ENCODE measurements around the gene ZNF582.
"Not testable (repeated sequence)": the region's sequence is repeated elsewhere in the genome, so short reads cannot be mapped to it uniquely, and the experiment has no call there.

Gene ZNF582

GRCh38 chr19:56350416-56351045 is 42.8 kb downstream of the ZNF582 start:
- no peak for DNase-seq

- no peak for DNase-seq
These were observed 45.0 kb downstream of the ZNF582 start for GRCh38 chr19:56348289-56348877.

- DNase-seq: no peak
These were observed 46.1 kb downstream of the ZNF582 start for GRCh38 chr19:56347163-56347778.

GRCh38 chr19:56341948-56342347 is 51.4 kb downstream of the ZNF582 start:
- no peak for DNase-seq

GRCh38 chr19:56339031-56339430 is 54.3 kb downstream of the ZNF582 start:
- not testable (repeated sequence) for DNase-seq

- not testable (repeated sequence) for DNase-seq
These were observed 56.3 kb downstream of the ZNF582 start for GRCh38 chr19:56337077-56337476.

GRCh38 chr19:56335371-56335770 is 58.0 kb downstream of the ZNF582 start:
- not testable (repeated sequence) for DNase-seq

- DNase-seq: no peak
These were observed 59.8 kb downstream of the ZNF582 start for GRCh38 chr19:56333506-56333905.
